ENCODE measurements around the gene LEMD2.

LEMD2 gene

GRCh38 chr6:33750244-33750991 is 38.5 kb downstream of the LEMD2 start:
- Histone ChIP-seq H3K4me2 (ENCODE audit: low read length) (no peak overlapping the region), H3F3A (ENCODE audit: insufficient read depth, low read length) (no peaks in the 10 kb centered on the region), H3K9ac (ENCODE audit: low read length) (no peak overlapping the region), H3K9me3 (ENCODE audit: low read length) (no peaks in the 10 kb centered on the region), H2AFZ (ENCODE audit: low read length) (no peak overlapping the region), H3K4me3 (ENCODE audit: low read depth, low read length, poor library complexity, severe bottlenecking) (no peak overlapping the region), H4K20me1 (ENCODE audit: insufficient read depth, low read length) (no peaks in the 10 kb centered on the region), H3K36me3 (ENCODE audit: insufficient read depth, low read length) (no peaks in the 10 kb centered on the region), H3K4me1 (ENCODE audit: insufficient read depth, low read length, severe bottlenecking) (no peaks in the 10 kb centered on the region), H3K27me3 (ENCODE audit: insufficient read depth, low read length) (peaks cover 6% of the 10 kb centered on the region), H3K9me2 (ENCODE audit: low read depth, low read length) (no peaks in the 10 kb centered on the region), H3K79me2 (ENCODE audit: insufficient read depth, low read length) (no peaks in the 10 kb centered on the region), H3K27ac (ENCODE audit: low read depth, low read length, poor library complexity, severe bottlenecking) (no peak overlapping the region)
- no peak for TF ChIP-seq EZH2 (IDR thresholded peaks at IDR 0.05; ENCODE audit: borderline replicate concordance, low read length)
- TF ChIP-seq, protein P1, sequence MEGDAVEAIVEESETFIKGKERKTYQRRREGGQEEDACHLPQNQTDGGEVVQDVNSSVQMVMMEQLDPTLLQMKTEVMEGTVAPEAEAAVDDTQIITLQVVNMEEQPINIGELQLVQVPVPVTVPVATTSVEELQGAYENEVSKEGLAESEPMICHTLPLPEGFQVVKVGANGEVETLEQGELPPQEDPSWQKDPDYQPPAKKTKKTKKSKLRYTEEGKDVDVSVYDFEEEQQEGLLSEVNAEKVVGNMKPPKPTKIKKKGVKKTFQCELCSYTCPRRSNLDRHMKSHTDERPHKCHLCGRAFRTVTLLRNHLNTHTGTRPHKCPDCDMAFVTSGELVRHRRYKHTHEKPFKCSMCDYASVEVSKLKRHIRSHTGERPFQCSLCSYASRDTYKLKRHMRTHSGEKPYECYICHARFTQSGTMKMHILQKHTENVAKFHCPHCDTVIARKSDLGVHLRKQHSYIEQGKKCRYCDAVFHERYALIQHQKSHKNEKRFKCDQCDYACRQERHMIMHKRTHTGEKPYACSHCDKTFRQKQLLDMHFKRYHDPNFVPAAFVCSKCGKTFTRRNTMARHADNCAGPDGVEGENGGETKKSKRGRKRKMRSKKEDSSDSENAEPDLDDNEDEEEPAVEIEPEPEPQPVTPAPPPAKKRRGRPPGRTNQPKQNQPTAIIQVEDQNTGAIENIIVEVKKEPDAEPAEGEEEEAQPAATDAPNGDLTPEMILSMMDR (IDR thresholded peaks at IDR 0.05; ENCODE audit: low read length): no peak

GRCh38 chr6:33749401-33749800 is 39.5 kb downstream of the LEMD2 start:
- no peak overlapping the region for H3K4me3 ChIP-seq (ENCODE audit: low read depth, low read length, poor library complexity, severe bottlenecking)
- no peaks in the 10 kb centered on the region for H3F3A ChIP-seq (ENCODE audit: insufficient read depth, low read length)
- no peak overlapping the region for H3K9ac ChIP-seq (ENCODE audit: low read length)
- H3K9me2 ChIP-seq (ENCODE audit: low read depth, low read length): no peaks in the 10 kb centered on the region
- H3K9me3 ChIP-seq (ENCODE audit: low read length): no peaks in the 10 kb centered on the region
- H3K4me1 ChIP-seq (ENCODE audit: insufficient read depth, low read length, severe bottlenecking): no peaks in the 10 kb centered on the region
- H3K27ac ChIP-seq (ENCODE audit: low read depth, low read length, poor library complexity, severe bottlenecking): no peak overlapping the region
- no peak overlapping the region for H2AFZ ChIP-seq (ENCODE audit: low read length)
- TF ChIP-seq EZH2 (IDR thresholded peaks at IDR 0.05; ENCODE audit: borderline replicate concordance, low read length): no peak
- TF ChIP-seq, protein P1 (IDR thresholded peaks at IDR 0.05; ENCODE audit: low read length): no peak
- no peaks in the 10 kb centered on the region for H4K20me1 ChIP-seq (ENCODE audit: insufficient read depth, low read length)
- H3K27me3 ChIP-seq (ENCODE audit: insufficient read depth, low read length): peaks cover 6% of the 10 kb centered on the region
- H3K79me2 ChIP-seq (ENCODE audit: insufficient read depth, low read length): no peaks in the 10 kb centered on the region
- H3K4me2 ChIP-seq (ENCODE audit: low read length): no peak overlapping the region
- no peaks in the 10 kb centered on the region for H3K36me3 ChIP-seq (ENCODE audit: insufficient read depth, low read length)

GRCh38 chr6:33748841-33749240 is 40.1 kb downstream of the LEMD2 start:
- H3K27me3 ChIP-seq (ENCODE audit: insufficient read depth, low read length): peaks cover 6% of the 10 kb centered on the region; the same call in 1 of the 2 replicates
- no peaks in the 10 kb centered on the region for H3K4me1 ChIP-seq (ENCODE audit: insufficient read depth, low read length, severe bottlenecking)
- H3K4me2 ChIP-seq (ENCODE audit: low read length): no peak overlapping the region
- no peak overlapping the region for H3K4me3 ChIP-seq (ENCODE audit: low read depth, low read length, poor library complexity, severe bottlenecking)
- H3K9me2 ChIP-seq (ENCODE audit: low read depth, low read length): no peaks in the 10 kb centered on the region
- no peaks in the 10 kb centered on the region for H3K79me2 ChIP-seq (ENCODE audit: insufficient read depth, low read length)
- H3K9ac ChIP-seq (ENCODE audit: low read length): no peak overlapping the region
- H2AFZ ChIP-seq (ENCODE audit: low read length): no peak overlapping the region
- no peaks in the 10 kb centered on the region for H3K9me3 ChIP-seq (ENCODE audit: low read length)
- no peak for TF ChIP-seq EZH2 (IDR thresholded peaks at IDR 0.05; ENCODE audit: borderline replicate concordance, low read length)
- TF ChIP-seq, protein P1 (IDR thresholded peaks at IDR 0.05; ENCODE audit: low read length): no peak
- H3K27ac ChIP-seq (ENCODE audit: low read depth, low read length, poor library complexity, severe bottlenecking): no peak overlapping the region
- no peaks in the 10 kb centered on the region for H3F3A ChIP-seq (ENCODE audit: insufficient read depth, low read length)
- no peaks in the 10 kb centered on the region for H4K20me1 ChIP-seq (ENCODE audit: insufficient read depth, low read length)
- no peaks in the 10 kb centered on the region for H3K36me3 ChIP-seq (ENCODE audit: insufficient read depth, low read length)

Data from OCI-LY1 (cell line).